ENCODE data around the gene PEX16.

The PEX16 gene

GRCh38 chr11:45926536-45927331 is 9.1 kb upstream of the PEX16 start:
- no peak for TF ChIP-seq CTCF (IDR thresholded peaks at IDR 0.05; ENCODE audit: extremely low read depth, missing control alignments)

GRCh38 chr11:45926001-45926401 is 8.3 kb upstream of the PEX16 start:
- TF ChIP-seq CTCF (IDR thresholded peaks at IDR 0.05; ENCODE audit: extremely low read depth, missing control alignments), result no peak
- DNase-seq (ENCODE audit: low spot score), result peak; percentile 6

More at GRCh38 chr11:45926536-45927331, 9.1 kb upstream of the PEX16 start:
- no peak for DNase-seq (ENCODE audit: low spot score)

GRCh38 chr11:45925550-45925949 is 7.9 kb upstream of the PEX16 start:
- no peak for TF ChIP-seq CTCF (IDR thresholded peaks at IDR 0.05; ENCODE audit: extremely low read depth, missing control alignments)
- no peak for DNase-seq (ENCODE audit: low spot score)

GRCh38 chr11:45924927-45925326 is 7.2 kb upstream of the PEX16 start:
- no peak for DNase-seq (ENCODE audit: low spot score)
- TF ChIP-seq CTCF (IDR thresholded peaks at IDR 0.05; ENCODE audit: extremely low read depth, missing control alignments), result no peak

- peak; percentile 26 for DNase-seq (ENCODE audit: low spot score)
- no peak for TF ChIP-seq CTCF (IDR thresholded peaks at IDR 0.05; ENCODE audit: extremely low read depth, missing control alignments)
These were observed 6.6 kb upstream of the PEX16 start for GRCh38 chr11:45924036-45924915.

GRCh38 chr11:45922425-45923082 is 4.9 kb upstream of the PEX16 start, which contains the start of gene LARGE2:
TSS of gene LARGE2 (plus strand) at chr11:45922656. CDS start at chr11:45922883, 227 bp downstream.
- DNase-seq (ENCODE audit: low spot score), result peak; percentile 66
- TF ChIP-seq CTCF (IDR thresholded peaks at IDR 0.05; ENCODE audit: extremely low read depth, missing control alignments), result no peak
